A549 treated with AZD9567 at 1 μM for 4 hours (cell line): Measurements from ENCODE around the gene ADAMTS10. TPM values are rescaled to one million over a fixed set of nuclear protein-coding genes. Genes with fewer than 3 reads are reported as not detected.

Experiments used
- total RNA-seq: library from RNA; stranded (reverse); fragments of 200-300 nt; extraction: Qiagen RNA extraction; gene quantifications from 5 replicates; pipeline ENCODE4 v1.2.3, GENCODE V29; 2022; ENCODE audit not compliant: insufficient read depth

The ADAMTS10 gene
- total RNA-seq: 9.9 to 14.7 TPM (median 13.2 TPM) in 5 replicates

DNA sequence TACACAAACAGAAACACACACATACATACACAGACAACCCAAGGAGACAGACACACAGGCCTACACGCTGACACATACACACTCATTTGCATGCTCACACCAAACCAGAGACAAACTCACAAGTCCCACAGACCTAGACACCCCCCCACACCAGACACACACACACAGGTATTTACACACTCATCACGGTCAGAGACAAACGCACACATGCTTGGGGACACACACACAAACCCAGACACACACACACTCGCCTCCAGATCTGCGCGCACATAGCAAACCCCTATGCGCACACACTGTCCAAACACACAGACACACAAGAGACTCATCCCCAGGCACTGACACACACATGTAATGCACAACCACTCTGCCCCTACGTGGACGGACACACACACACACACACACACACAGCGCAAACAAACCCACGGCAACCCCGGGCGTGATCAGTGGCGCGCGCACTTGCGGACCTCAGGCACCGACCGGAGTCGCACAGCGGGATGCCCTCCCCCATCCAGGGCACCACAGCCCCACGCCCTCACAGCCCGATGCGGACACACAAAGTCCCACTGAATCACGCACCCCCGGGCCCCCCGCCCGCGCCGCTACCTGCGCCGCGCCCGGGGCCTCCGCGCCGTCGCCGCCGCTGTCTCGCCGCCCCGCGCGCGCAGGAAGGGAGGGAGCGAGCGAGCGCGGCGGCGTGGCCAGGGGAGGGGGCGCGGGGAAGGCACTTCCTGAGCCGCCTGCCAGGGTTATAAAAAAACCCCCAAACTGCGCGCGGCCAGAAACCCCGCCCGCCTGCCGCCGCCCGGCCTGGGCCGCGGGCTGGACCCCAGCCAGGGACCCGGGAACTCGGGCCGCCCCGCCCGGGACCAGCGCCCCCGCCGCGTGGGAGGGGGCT, at the start of gene ADAMTS10:
ADAMTS10 (minus strand) TSS at position 675 of the 895 bp plus-strand sequence. CDS start 5,005 bp downstream, outside the sequence.

GRCh38 chr19:8629996-8630683, 19.6 kb upstream of the ADAMTS10 start, which contains the start of gene NFILZ:
TSS of gene NFILZ (plus strand) at chr19:8630633. CDS start at chr19:8676766, 46,133 bp downstream.

DNA sequence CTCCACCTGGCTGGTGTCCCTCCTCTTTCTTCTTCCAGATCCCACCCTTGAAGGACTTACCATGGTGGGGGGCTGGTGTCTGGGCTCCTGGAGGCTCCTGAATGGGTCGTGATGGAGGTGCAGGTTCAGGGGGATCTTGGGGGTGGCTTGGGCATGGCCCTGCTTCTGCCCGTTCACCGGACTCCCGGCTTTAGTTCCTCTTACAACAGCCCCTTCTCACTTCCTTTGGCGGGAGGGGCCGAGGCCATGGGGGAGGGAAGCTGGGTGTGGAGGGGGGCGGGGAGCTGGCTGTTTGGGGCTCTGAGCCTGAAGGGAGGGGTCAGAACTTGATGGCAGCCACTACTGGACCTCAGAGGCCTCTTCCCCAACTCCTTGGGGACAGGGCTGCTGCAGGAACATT, 33.3 kb downstream of the ADAMTS10 start, which contains the start of gene MYO1F:
MYO1F (minus strand) TSS at position 196 of the 400 bp plus-strand sequence; CDS start at position 63, 133 bp downstream.

Other genes starting within 250 kb of the ADAMTS10 start
- gene ANGPTL4, start 246.6 kb downstream of the ADAMTS10 start, total RNA-seq: 492 to 643 TPM (median 599 TPM) in 5 replicates
- 88.3 to 99.9 TPM (median 96.1 TPM) in 5 replicates for gene RAB11B, start 220.4 kb downstream of the ADAMTS10 start, total RNA-seq
- 11.7 to 22.2 TPM (median 20.8 TPM) in 5 replicates for gene MARCHF2, start 197.4 kb downstream of the ADAMTS10 start, total RNA-seq
- 215 to 262 TPM (median 231 TPM) in 5 replicates for gene HNRNPM, start 165.7 kb downstream of the ADAMTS10 start, total RNA-seq
- gene PRAM1, start 108.1 kb downstream of the ADAMTS10 start, total RNA-seq: 0.16 to 0.19 TPM (median 0.16 TPM) in 4 of 5 replicates, not detected in the other
- gene ZNF414, start 96.5 kb downstream of the ADAMTS10 start, total RNA-seq: 15.6 to 18.2 TPM (median 16.8 TPM) in 5 replicates
- 0.21 to 0.42 TPM (median 0.33 TPM) in 4 of 5 replicates, not detected in the other for gene MYO1F, start 33.3 kb downstream of the ADAMTS10 start, total RNA-seq
- not detected in 5 replicates for gene NFILZ, start 19.9 kb upstream of the ADAMTS10 start, total RNA-seq
- not detected in 5 replicates for gene ACTL9, start 88.1 kb upstream of the ADAMTS10 start, total RNA-seq
- not detected in 5 replicates for gene OR2Z1, start 110.9 kb upstream of the ADAMTS10 start, total RNA-seq
- 5.3 to 19.1 TPM (median 7.5 TPM) in 5 replicates for gene ZNF558, start 221.6 kb upstream of the ADAMTS10 start, total RNA-seq
- not detected in 5 replicates for gene MBD3L1, start 221.7 kb upstream of the ADAMTS10 start, total RNA-seq